Measurements from ENCODE around the gene ANKMY1.
A peak's percentile ranks its signal among the peaks of the same experiment; 100 is the strongest.

ANKMY1 gene

GRCh38 chr2:240519396-240520129 lies 38.2 kb downstream of the ANKMY1 start:
- DNase-seq, result no peak

GRCh38 chr2:240518981-240519380 lies 38.8 kb downstream of the ANKMY1 start:
- DNase-seq, result no peak

- no peak for DNase-seq
Measured at GRCh38 chr2:240517342-240517741, 40.4 kb downstream of the ANKMY1 start.

GRCh38 chr2:240514631-240515030 lies 43.2 kb downstream of the ANKMY1 start:
- DNase-seq, result no peak

- DNase-seq, result peak; percentile 86 to 88
Measured at GRCh38 chr2:240513549-240514287, 44.1 kb downstream of the ANKMY1 start.

GRCh38 chr2:240512666-240513535 lies 44.9 kb downstream of the ANKMY1 start:
- DNase-seq, result no peak

- DNase-seq, result no peak
Measured at GRCh38 chr2:240512109-240512485, 45.7 kb downstream of the ANKMY1 start.

- peak in 1 of 2 donors; percentile 10 for DNase-seq
Measured at GRCh38 chr2:240511351-240512108, 46.3 kb downstream of the ANKMY1 start.

- no peak for DNase-seq
Measured at GRCh38 chr2:240510513-240511210, 47.1 kb downstream of the ANKMY1 start.

- no peak for DNase-seq
Measured at GRCh38 chr2:240509667-240510512, 47.9 kb downstream of the ANKMY1 start.

GRCh38 chr2:240508832-240509545 lies 48.8 kb downstream of the ANKMY1 start:
- DNase-seq, result no peak

GRCh38 chr2:240507778-240508251 lies 50.0 kb downstream of the ANKMY1 start:
- DNase-seq, result peak in 1 of 2 donors; percentile 8

GRCh38 chr2:240507060-240507777 lies 50.6 kb downstream of the ANKMY1 start:
- no peak for DNase-seq

- DNase-seq, result peak in 1 of 2 donors; percentile 8
Measured at GRCh38 chr2:240506406-240507059, 51.3 kb downstream of the ANKMY1 start.

- no peak for DNase-seq
Measured at GRCh38 chr2:240505910-240506309, 51.9 kb downstream of the ANKMY1 start.

- no peak for DNase-seq
Measured at GRCh38 chr2:240503848-240504247, 53.9 kb downstream of the ANKMY1 start.

GRCh38 chr2:240503375-240503774 lies 54.4 kb downstream of the ANKMY1 start:
- no peak for DNase-seq

- DNase-seq, result no peak
Measured at GRCh38 chr2:240502430-240503121, 55.2 kb downstream of the ANKMY1 start.
